PFSK-1 (cell line): ENCODE measurements around the gene DRD2.

ENCODE experiments used
- FOXP2 ChIP-seq: optimal IDR thresholded peaks from 2 replicates; pipeline ENCODE3; 2011; ENCODE audit warnings: borderline replicate concordance, control low read depth, inconsistent platforms; ENCODE audit not compliant: insufficient read depth; ENCODE audit errors: extremely low read length, extremely low read depth
- POLR2AphosphoS5 ChIP-seq: IDR thresholded peaks from 2 replicates; pipeline ENCODE4 v1.6.1; 2012; ENCODE audit warnings: low read depth, mild to moderate bottlenecking, control low read depth, low read length, moderate library complexity
- REST ChIP-seq, 2 experiments: IDR thresholded peaks; 2 replicates each; pipeline versions ENCODE4 v1.6.1 to v1.8.0; 2011 to 2012; ENCODE audit warnings: low read depth in 2 of 2, low read length in 2 of 2, control low read depth in 1 of 2, inconsistent platforms in 1 of 2, mild to moderate bottlenecking in 1 of 2, moderate library complexity in 1 of 2; ENCODE audit not compliant: insufficient read depth in 1 of 2
- SIN3A ChIP-seq: IDR thresholded peaks from 2 replicates; pipeline ENCODE4 v1.6.1; 2012; ENCODE audit warnings: mild to moderate bottlenecking, low read length, moderate library complexity, borderline replicate concordance; ENCODE audit not compliant: insufficient read depth
- TAF1 ChIP-seq: IDR thresholded peaks from 2 replicates; pipeline ENCODE4 v1.6.1; 2012; ENCODE audit warnings: low read length, control low read depth, borderline replicate concordance; ENCODE audit not compliant: insufficient read depth

- TF ChIP-seq TAF1 (no peak), FOXP2 (no peak), POLR2AphosphoS5 (no peak), REST (IDR thresholded peaks at IDR 0.05; ENCODE audit: insufficient read depth in 1 of 2, low read depth in 2 of 2, low read length in 2 of 2) (no peak), SIN3A (no peak)
These were observed 85.9 kb downstream of the DRD2 start for GRCh38 chr11:113389272-113389671.
